HepG2 (cell line): ENCODE measurements around the gene MTFP1. TPM values are rescaled to one million over a fixed set of nuclear protein-coding genes. Genes with fewer than 3 reads are reported as not detected.
A peak's percentile ranks its signal among the peaks of the same experiment; 100 is the strongest.

Experiments
- FOXA3 ChIP-seq: IDR thresholded peaks from 2 replicates; pipeline ENCODE4 v1.6.1; 2016; ENCODE audit warnings: missing genetic modification reagents, missing compliant biosample characterization
- KLF13 ChIP-seq: sonication (generic); formaldehyde crosslinking; IDR thresholded peaks from 2 replicates; pipeline ENCODE4 v1.4.0; 2020; ENCODE audit warnings: mild to moderate bottlenecking, missing genetic modification reagents
- KMT2A ChIP-seq: sonication (generic); formaldehyde crosslinking; IDR thresholded peaks from 2 replicates; pipeline ENCODE4 v1.4.0; 2020; ENCODE audit warnings: missing genetic modification reagents
- MEIS2 ChIP-seq: sonication (generic); formaldehyde crosslinking; IDR thresholded peaks from 2 replicates; pipeline ENCODE4 v1.9.0; 2021; ENCODE audit warnings: mild to moderate bottlenecking, missing genetic modification reagents
- NFE2L1 ChIP-seq: sonication (generic); formaldehyde crosslinking; IDR thresholded peaks from 2 replicates; pipeline ENCODE4 v1.4.0; 2020; ENCODE audit warnings: missing genetic modification reagents, mild to moderate bottlenecking, borderline replicate concordance
- PRMT3 ChIP-seq: sonication (generic); formaldehyde crosslinking; IDR thresholded peaks from 2 replicates; pipeline ENCODE4 v1.8.1; 2022; ENCODE audit warnings: low read depth, mild to moderate bottlenecking, moderate library complexity, missing genetic modification reagents, borderline replicate concordance
- RAD21 ChIP-seq: fragments of 450-650 bp; formaldehyde crosslinking; IDR thresholded peaks from 2 replicates; pipeline ENCODE4 v1.5.0; 2020; ENCODE audit warnings: mild to moderate bottlenecking
- RXRA ChIP-seq: sonication (generic); formaldehyde crosslinking; IDR thresholded peaks from 2 replicates; pipeline ENCODE4 v1.5.1; 2020; ENCODE audit warnings: missing genetic modification reagents
- SALL1 ChIP-seq: sonication (generic); formaldehyde crosslinking; IDR thresholded peaks from 2 replicates; pipeline ENCODE4 v1.8.0; 2022; ENCODE audit warnings: mild to moderate bottlenecking, missing genetic modification reagents
- SAP130 ChIP-seq: IDR thresholded peaks from 2 replicates; pipeline ENCODE4 v1.6.1; 2016; ENCODE audit warnings: low read depth
- SMAD1 ChIP-seq: sonication (generic); formaldehyde crosslinking; IDR thresholded peaks from 2 replicates; pipeline ENCODE4 v1.4.0; 2020; ENCODE audit warnings: missing genetic modification reagents, low read depth, mild to moderate bottlenecking, borderline replicate concordance
- TBL1XR1 ChIP-seq: fragments of 150-350 bp; IDR thresholded peaks from 2 replicates; pipeline ENCODE4 v1.6.1; 2014; ENCODE audit warnings: borderline replicate concordance, low read length; ENCODE audit not compliant: partially characterized antibody
- TRIM24 ChIP-seq: sonication (generic); formaldehyde crosslinking; IDR thresholded peaks from 2 replicates; pipeline ENCODE4 v1.8.0; 2022; ENCODE audit warnings: mild to moderate bottlenecking, missing genetic modification reagents
- ZNF136 ChIP-seq: sonication (generic); formaldehyde crosslinking; IDR thresholded peaks from 2 replicates; pipeline ENCODE4 v1.8.1; 2022; ENCODE audit warnings: low read depth, mild to moderate bottlenecking, moderate library complexity, missing genetic modification reagents
- ZNF160 ChIP-seq: sonication (generic); formaldehyde crosslinking; IDR thresholded peaks from 2 replicates; pipeline ENCODE4 v1.8.0; 2022; ENCODE audit warnings: mild to moderate bottlenecking, inconsistent platforms, missing genetic modification reagents
- ZNF205 ChIP-seq: IDR thresholded peaks from 2 replicates; pipeline ENCODE4 v1.6.1; 2018; ENCODE audit warnings: missing biosample characterization, missing genetic modification reagents
- ZNF367 ChIP-seq: sonication (generic); formaldehyde crosslinking; IDR thresholded peaks from 2 replicates; pipeline ENCODE4 v1.4.0; 2020; ENCODE audit warnings: missing genetic modification reagents, borderline replicate concordance
- ZNF557 ChIP-seq: sonication (generic); formaldehyde crosslinking; IDR thresholded peaks from 2 replicates; pipeline ENCODE4 v1.4.0; 2020; ENCODE audit warnings: missing genetic modification reagents
- ZNF563 ChIP-seq: sonication (generic); formaldehyde crosslinking; IDR thresholded peaks from 2 replicates; pipeline ENCODE4 v1.8.0; 2022; ENCODE audit warnings: mild to moderate bottlenecking, moderate library complexity, missing genetic modification reagents
- ZNF614 ChIP-seq: IDR thresholded peaks from 2 replicates; pipeline ENCODE4 v1.6.1; 2018; ENCODE audit warnings: missing biosample characterization, missing genetic modification reagents, inconsistent platforms, borderline replicate concordance
- ZNF83 ChIP-seq: sonication (generic); formaldehyde crosslinking; IDR thresholded peaks from 2 replicates; pipeline ENCODE4 v1.4.0; 2020; ENCODE audit warnings: missing genetic modification reagents, mild to moderate bottlenecking, borderline replicate concordance
- polyA plus RNA-seq, 8 experiments: library from polyadenylated mRNA; depleted of rRNA in 3 of 8; stranded (reverse) in 7 of 8; unstranded in 1 of 8; fragments of >200 nt; fragmentation: Illumina TruSeq in 4 of 8; extraction: Trizol in 4 of 8; gene quantifications; 2 replicates each; pipeline versions ENCODE4 v1.2.1 to v1.2.3, GENCODE V29; 2011 to 2016; ENCODE audit warnings: low read depth in 4 of 8, missing spikeins in 1 of 8, mixed read lengths in 1 of 8; ENCODE audit not compliant: insufficient read depth in 1 of 8
- total RNA-seq, 5 experiments: library from RNA; depleted of rRNA; stranded (reverse); fragments of >200 nt; fragmentation: Illumina TruSeq; extraction: Trizol; gene quantifications; 2 replicates each; pipeline ENCODE4 v1.2.3, GENCODE V29; 2016; ENCODE audit warnings: low read depth in 1 of 5
- TF ChIP-seq, protein P1 (sequence below): sonication (generic); formaldehyde crosslinking; IDR thresholded peaks from 2 replicates; pipeline ENCODE4 v1.8.1; 2023; ENCODE audit warnings: mild to moderate bottlenecking, missing genetic modification reagents
- TF ChIP-seq, protein P2 (sequence below): sonication (generic); formaldehyde crosslinking; IDR thresholded peaks from 2 replicates; pipeline ENCODE4 v1.5.0; 2020; ENCODE audit warnings: missing genetic modification reagents, mild to moderate bottlenecking, borderline replicate concordance
- TF ChIP-seq, protein P3 (sequence below): fragments of 450-650 bp; IDR thresholded peaks from 2 replicates; pipeline ENCODE4 v1.6.1; 2017
- TF ChIP-seq, protein P4 (sequence below): sonication (generic); formaldehyde crosslinking; IDR thresholded peaks from 2 replicates; pipeline ENCODE4 v1.8.1; 2022; ENCODE audit warnings: low read depth, mild to moderate bottlenecking, missing genetic modification reagents

Gene MTFP1
- total and polyA plus RNA-seq, 2 of the 13 experiments (the other 11 are each of a cell fraction or from before 2014, with no cell fraction given), result 29.5 to 45.6 TPM

DNA sequence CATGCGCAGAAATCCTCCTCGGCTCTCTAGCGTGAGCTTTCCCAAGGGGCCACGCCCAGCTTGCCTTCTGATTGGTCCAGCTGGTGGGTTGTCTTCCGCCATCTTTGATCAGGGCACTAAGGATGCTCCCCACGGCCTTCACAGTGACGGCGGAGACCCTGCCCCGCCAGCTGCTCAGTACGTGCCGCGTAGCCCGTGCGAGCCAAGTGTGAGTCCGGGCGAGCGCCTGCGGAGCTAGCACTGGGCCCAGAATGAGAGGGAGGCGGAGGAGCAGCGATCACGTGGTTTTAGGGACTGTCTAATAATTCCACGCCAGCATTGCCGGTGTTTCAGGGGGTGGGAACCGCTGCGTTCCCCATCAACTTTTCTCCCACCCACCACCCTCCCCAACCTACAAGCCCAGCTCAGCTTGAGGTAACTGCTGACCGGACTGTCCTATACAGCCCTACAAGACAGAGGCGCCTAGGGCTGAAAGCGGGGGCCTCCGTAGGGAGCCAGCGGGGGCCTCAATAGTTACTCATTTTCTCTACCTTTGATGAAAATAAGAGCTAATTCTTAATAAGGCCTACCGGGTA is 1.5 kb upstream of the MTFP1 start (continued):
- TF ChIP-seq, protein P1, sequence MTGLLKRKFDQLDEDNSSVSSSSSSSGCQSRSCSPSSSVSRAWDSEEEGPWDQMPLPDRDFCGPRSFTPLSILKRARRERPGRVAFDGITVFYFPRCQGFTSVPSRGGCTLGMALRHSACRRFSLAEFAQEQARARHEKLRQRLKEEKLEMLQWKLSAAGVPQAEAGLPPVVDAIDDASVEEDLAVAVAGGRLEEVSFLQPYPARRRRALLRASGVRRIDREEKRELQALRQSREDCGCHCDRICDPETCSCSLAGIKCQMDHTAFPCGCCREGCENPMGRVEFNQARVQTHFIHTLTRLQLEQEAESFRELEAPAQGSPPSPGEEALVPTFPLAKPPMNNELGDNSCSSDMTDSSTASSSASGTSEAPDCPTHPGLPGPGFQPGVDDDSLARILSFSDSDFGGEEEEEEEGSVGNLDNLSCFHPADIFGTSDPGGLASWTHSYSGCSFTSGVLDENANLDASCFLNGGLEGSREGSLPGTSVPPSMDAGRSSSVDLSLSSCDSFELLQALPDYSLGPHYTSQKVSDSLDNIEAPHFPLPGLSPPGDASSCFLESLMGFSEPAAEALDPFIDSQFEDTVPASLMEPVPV (CRISPR knock-in tag), result no peak; the same call in none of the 2 replicates
- no peak for TF ChIP-seq ZNF160
- peak; percentile 95 for TF ChIP-seq SAP130 (CRISPR knock-in tag)
- peak; percentile 89 for TF ChIP-seq KMT2A (CRISPR knock-in tag)
- peak; percentile 73; the same call in 1 of the 2 replicates for TF ChIP-seq MEIS2
- peak; percentile 72; the same call in 1 of the 2 replicates for TF ChIP-seq ZNF614
- TF ChIP-seq, protein P2, sequence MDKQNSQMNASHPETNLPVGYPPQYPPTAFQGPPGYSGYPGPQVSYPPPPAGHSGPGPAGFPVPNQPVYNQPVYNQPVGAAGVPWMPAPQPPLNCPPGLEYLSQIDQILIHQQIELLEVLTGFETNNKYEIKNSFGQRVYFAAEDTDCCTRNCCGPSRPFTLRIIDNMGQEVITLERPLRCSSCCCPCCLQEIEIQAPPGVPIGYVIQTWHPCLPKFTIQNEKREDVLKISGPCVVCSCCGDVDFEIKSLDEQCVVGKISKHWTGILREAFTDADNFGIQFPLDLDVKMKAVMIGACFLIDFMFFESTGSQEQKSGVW, result no peak; the same call in 1 of the 2 replicates
- no peak for TF ChIP-seq ZNF563 (CRISPR knock-in tag)
- TF ChIP-seq TRIM24 (CRISPR knock-in tag), result no peak
- TF ChIP-seq ZNF557 (CRISPR knock-in tag), result no peak
- TF ChIP-seq FOXA3 (CRISPR knock-in tag), result peak; percentile 61; the same call in 1 of the 2 replicates
- TF ChIP-seq RAD21 (CRISPR knock-in tag), result no peak
- TF ChIP-seq, protein P3, sequence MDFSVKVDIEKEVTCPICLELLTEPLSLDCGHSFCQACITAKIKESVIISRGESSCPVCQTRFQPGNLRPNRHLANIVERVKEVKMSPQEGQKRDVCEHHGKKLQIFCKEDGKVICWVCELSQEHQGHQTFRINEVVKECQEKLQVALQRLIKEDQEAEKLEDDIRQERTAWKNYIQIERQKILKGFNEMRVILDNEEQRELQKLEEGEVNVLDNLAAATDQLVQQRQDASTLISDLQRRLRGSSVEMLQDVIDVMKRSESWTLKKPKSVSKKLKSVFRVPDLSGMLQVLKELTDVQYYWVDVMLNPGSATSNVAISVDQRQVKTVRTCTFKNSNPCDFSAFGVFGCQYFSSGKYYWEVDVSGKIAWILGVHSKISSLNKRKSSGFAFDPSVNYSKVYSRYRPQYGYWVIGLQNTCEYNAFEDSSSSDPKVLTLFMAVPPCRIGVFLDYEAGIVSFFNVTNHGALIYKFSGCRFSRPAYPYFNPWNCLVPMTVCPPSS, result no peak
- no peak for TF ChIP-seq ZNF136 (CRISPR knock-in tag)
- peak; percentile 68 for TF ChIP-seq RXRA
- TF ChIP-seq SALL1 (CRISPR knock-in tag), result peak; percentile 84
- TF ChIP-seq PRMT3 (CRISPR knock-in tag), result no peak
- no peak for TF ChIP-seq ZNF83
- TF ChIP-seq ZNF367, result no peak
- TF ChIP-seq SMAD1, result no peak
- TF ChIP-seq KLF13 (CRISPR knock-in tag), result no peak
- peak; percentile 61; the same call in 1 of the 2 replicates for TF ChIP-seq ZNF205 (CRISPR knock-in tag)
- no peak for TF ChIP-seq TBL1XR1
- TF ChIP-seq, protein P4, sequence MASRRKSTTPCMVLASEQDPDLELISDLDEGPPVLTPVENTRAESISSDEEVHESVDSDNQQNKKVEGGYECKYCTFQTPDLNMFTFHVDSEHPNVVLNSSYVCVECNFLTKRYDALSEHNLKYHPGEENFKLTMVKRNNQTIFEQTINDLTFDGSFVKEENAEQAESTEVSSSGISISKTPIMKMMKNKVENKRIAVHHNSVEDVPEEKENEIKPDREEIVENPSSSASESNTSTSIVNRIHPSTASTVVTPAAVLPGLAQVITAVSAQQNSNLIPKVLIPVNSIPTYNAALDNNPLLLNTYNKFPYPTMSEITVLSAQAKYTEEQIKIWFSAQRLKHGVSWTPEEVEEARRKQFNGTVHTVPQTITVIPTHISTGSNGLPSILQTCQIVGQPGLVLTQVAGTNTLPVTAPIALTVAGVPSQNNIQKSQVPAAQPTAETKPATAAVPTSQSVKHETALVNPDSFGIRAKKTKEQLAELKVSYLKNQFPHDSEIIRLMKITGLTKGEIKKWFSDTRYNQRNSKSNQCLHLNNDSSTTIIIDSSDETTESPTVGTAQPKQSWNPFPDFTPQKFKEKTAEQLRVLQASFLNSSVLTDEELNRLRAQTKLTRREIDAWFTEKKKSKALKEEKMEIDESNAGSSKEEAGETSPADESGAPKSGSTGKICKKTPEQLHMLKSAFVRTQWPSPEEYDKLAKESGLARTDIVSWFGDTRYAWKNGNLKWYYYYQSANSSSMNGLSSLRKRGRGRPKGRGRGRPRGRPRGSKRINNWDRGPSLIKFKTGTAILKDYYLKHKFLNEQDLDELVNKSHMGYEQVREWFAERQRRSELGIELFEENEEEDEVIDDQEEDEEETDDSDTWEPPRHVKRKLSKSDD (CRISPR knock-in tag), result peak; percentile 71; the same call in 1 of the 2 replicates
- no peak for TF ChIP-seq NFE2L1 (CRISPR knock-in tag)
